ENCODE measurements around the gene ARHGAP10.

The ARHGAP10 gene

DNA sequence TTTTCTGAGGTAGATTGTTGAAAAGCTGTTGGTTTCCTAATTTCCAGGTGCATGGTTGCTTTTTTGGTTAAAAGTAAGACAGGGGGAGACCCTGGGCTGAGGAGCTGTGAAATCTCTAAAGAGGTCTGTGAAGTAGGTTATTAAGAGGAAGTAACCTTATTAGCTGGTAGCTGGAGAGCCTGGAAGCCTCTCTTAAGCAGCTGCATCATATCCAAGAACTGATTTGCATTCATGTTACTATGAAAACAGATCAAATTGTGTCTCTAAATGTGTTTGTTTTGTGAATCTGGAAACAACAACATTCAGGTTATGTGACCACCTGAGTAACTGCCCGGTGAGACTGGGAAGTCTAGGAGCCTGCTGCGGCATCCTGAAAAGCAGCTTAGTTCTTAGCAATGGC, 54.1 kb downstream of the ARHGAP10 start:
- Histone ChIP-seq H3K36me3 (ENCODE audit: insufficient read depth) (no peaks in the 10 kb centered on the region), H3K4me2 (peak overlapping the region; percentile 22; the same call in 1 of the 2 replicates), H3K27ac (peak overlapping the region; percentile 6; the same call in 1 of the 2 replicates), H3K9ac (no peak overlapping the region), H3K79me2 (ENCODE audit: insufficient read depth, low read depth) (peaks cover 68% of the 10 kb centered on the region), H4K20me1 (ENCODE audit: insufficient read depth) (no peaks in the 10 kb centered on the region), H3K4me3 (IDR thresholded peaks at IDR 0.05; ENCODE audit: insufficient read depth, low read depth, low read length) (no peak overlapping the region), H3K27me3 (ENCODE audit: insufficient read depth, low read depth) (no peaks in the 10 kb centered on the region), H3K4me1 (ENCODE audit: low read depth, poor library complexity, severe bottlenecking) (peaks cover 76% of the 10 kb centered on the region), H2AFZ (ENCODE audit: low read depth) (no peak overlapping the region)
- no peak for TF ChIP-seq CTCF (conservative IDR thresholded peaks at IDR 0.05; ENCODE audit: low read depth, low read length)

- no peak overlapping the region for H3K4me2 ChIP-seq
- no peaks in the 10 kb centered on the region for H3K27me3 ChIP-seq (ENCODE audit: insufficient read depth, low read depth)
- H3K79me2 ChIP-seq (ENCODE audit: insufficient read depth, low read depth), result peaks cover 68% of the 10 kb centered on the region
- H3K4me1 ChIP-seq (ENCODE audit: low read depth, poor library complexity, severe bottlenecking), result peaks cover 76% of the 10 kb centered on the region
- no peak overlapping the region for H3K4me3 ChIP-seq (IDR thresholded peaks at IDR 0.05; ENCODE audit: insufficient read depth, low read depth, low read length)
- TF ChIP-seq CTCF (conservative IDR thresholded peaks at IDR 0.05; ENCODE audit: low read depth, low read length), result no peak
- no peaks in the 10 kb centered on the region for H4K20me1 ChIP-seq (ENCODE audit: insufficient read depth)
- no peaks in the 10 kb centered on the region for H3K36me3 ChIP-seq (ENCODE audit: insufficient read depth)
- no peak overlapping the region for H3K9ac ChIP-seq
- H2AFZ ChIP-seq (ENCODE audit: low read depth), result no peak overlapping the region
- no peak overlapping the region for H3K27ac ChIP-seq
Observed at GRCh38 chr4:147786531-147786930, 54.6 kb downstream of the ARHGAP10 start.

DNA sequence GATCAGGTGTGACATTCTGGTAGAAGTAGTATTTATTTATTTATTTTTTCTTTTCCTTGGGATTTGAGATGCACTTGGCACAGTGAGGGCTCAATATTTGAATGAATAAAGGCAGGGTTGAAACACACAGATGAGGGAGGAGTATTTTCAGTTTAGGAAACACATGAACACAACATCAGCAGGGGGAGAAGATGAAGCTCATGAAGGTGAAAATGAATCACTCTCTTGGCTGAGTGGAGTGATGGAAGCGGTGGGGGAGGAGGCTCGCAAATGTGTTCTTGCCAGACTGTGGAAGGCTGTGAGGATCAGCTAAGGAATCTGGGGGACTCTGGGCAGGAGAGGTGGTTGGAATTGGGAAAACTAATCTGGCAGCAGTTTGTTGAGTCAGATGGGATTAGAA, 55.3 kb downstream of the ARHGAP10 start:
- Histone ChIP-seq H3K27me3 (ENCODE audit: insufficient read depth, low read depth) (no peaks in the 10 kb centered on the region), H3K4me3 (IDR thresholded peaks at IDR 0.05; ENCODE audit: insufficient read depth, low read depth, low read length) (no peak overlapping the region), H3K9ac (no peak overlapping the region), H2AFZ (ENCODE audit: low read depth) (no peak overlapping the region), H3K79me2 (ENCODE audit: insufficient read depth, low read depth) (peaks cover 70% of the 10 kb centered on the region), H3K4me2 (no peak overlapping the region), H4K20me1 (ENCODE audit: insufficient read depth) (no peaks in the 10 kb centered on the region), H3K4me1 (ENCODE audit: low read depth, poor library complexity, severe bottlenecking) (peaks cover 76% of the 10 kb centered on the region), H3K27ac (0 out of 2 replicates have a peak overlapping the region, but pooled peaks have one; percentile 2), H3K36me3 (ENCODE audit: insufficient read depth) (no peaks in the 10 kb centered on the region)
- no peak for TF ChIP-seq CTCF (conservative IDR thresholded peaks at IDR 0.05; ENCODE audit: low read depth, low read length)

DNA sequence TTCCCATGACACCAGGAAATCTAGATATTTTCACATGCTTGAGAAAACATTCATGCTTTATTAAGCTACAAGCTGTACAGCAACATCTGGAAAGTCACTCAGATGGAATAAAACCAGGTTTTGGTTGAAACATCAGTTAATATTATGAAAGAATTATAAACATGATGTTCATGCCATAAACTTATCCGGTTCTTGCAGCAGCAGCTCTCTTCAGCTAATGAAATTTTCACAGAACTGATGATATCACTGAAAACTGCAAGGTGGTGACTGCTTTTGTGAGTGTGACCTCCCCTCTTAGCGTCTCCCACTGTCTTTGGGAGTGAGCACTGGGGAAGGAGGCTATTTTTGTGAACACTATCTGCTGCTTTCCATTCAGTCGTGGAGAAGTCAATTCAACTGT, 56.9 kb downstream of the ARHGAP10 start:
- no peak for TF ChIP-seq CTCF (conservative IDR thresholded peaks at IDR 0.05; ENCODE audit: low read depth, low read length)
- H3K9ac ChIP-seq, result no peak overlapping the region
- H3K4me3 ChIP-seq (IDR thresholded peaks at IDR 0.05; ENCODE audit: insufficient read depth, low read depth, low read length), result no peak overlapping the region
- H3K27ac ChIP-seq, result no peak overlapping the region
- no peak overlapping the region for H2AFZ ChIP-seq (ENCODE audit: low read depth)
- H3K79me2 ChIP-seq (ENCODE audit: insufficient read depth, low read depth), result peaks cover 82% of the 10 kb centered on the region
- no peak overlapping the region for H3K4me2 ChIP-seq
- H3K27me3 ChIP-seq (ENCODE audit: insufficient read depth, low read depth), result no peaks in the 10 kb centered on the region
- H3K4me1 ChIP-seq (ENCODE audit: low read depth, poor library complexity, severe bottlenecking), result peaks cover 78% of the 10 kb centered on the region
- H3K36me3 ChIP-seq (ENCODE audit: insufficient read depth), result no peaks in the 10 kb centered on the region
- H4K20me1 ChIP-seq (ENCODE audit: insufficient read depth), result no peaks in the 10 kb centered on the region; the same call in 1 of the 2 replicates

Data from KMS-11 (cell line).